Kidney tubule cell (primary cell): ENCODE data around the gene PLAU.

Experiments
- DNase-seq: peaks from one replicate; pipeline ENCODE4 v3.0.0-alpha.2; 2018; ENCODE audit warnings: low spot score

PLAU gene

GRCh38 chr10:73910764-73911552 is at the start of gene PLAU:
TSS of gene PLAU (plus strand) at chr10:73911132. CDS start at chr10:73911556, 424 bp downstream.
- peak; percentile 81 for DNase-seq

GRCh38 chr10:73862011-73862410 is 48.9 kb upstream of the PLAU start:
- DNase-seq, result no peak

- no peak for DNase-seq
Measured at GRCh38 chr10:73863039-73863817, 47.7 kb upstream of the PLAU start.

- no peak for DNase-seq
Measured at GRCh38 chr10:73864229-73864628, 46.7 kb upstream of the PLAU start.

- no peak for DNase-seq
Measured at GRCh38 chr10:73865107-73865458, 45.8 kb upstream of the PLAU start.

- DNase-seq, result no peak
Measured at GRCh38 chr10:73865459-73866442, 45.2 kb upstream of the PLAU start.

GRCh38 chr10:73866621-73867020 is 44.3 kb upstream of the PLAU start:
- DNase-seq, result no peak

- DNase-seq, result no peak
Measured at GRCh38 chr10:73867126-73867807, 43.7 kb upstream of the PLAU start.

GRCh38 chr10:73867871-73868631 is 42.9 kb upstream of the PLAU start:
- no peak for DNase-seq

- no peak for DNase-seq
Measured at GRCh38 chr10:73868655-73869195, 42.2 kb upstream of the PLAU start.

GRCh38 chr10:73871295-73872189 is 39.4 kb upstream of the PLAU start:
- no peak for DNase-seq

- no peak for DNase-seq
Measured at GRCh38 chr10:73872190-73872710, 38.7 kb upstream of the PLAU start.

- no peak for DNase-seq
Measured at GRCh38 chr10:73873142-73873837, 37.6 kb upstream of the PLAU start.

- DNase-seq, result no peak
Measured at GRCh38 chr10:73873838-73874215, 37.1 kb upstream of the PLAU start.

- DNase-seq, result peak; percentile 87
Measured at GRCh38 chr10:73874267-73875138, 36.4 kb upstream of the PLAU start, which contains the start of gene CAMK2G. TSS of gene CAMK2G (minus strand) at chr10:73874555. CDS start at chr10:73874461, 94 bp downstream.

GRCh38 chr10:73875139-73875475 is 35.8 kb upstream of the PLAU start:
- no peak for DNase-seq

GRCh38 chr10:73876157-73876556 is 34.8 kb upstream of the PLAU start:
- no peak for DNase-seq

GRCh38 chr10:73876566-73876965 is 34.4 kb upstream of the PLAU start:
- no peak for DNase-seq
